Subcutaneous adipose tissue (tissue), 4 donors: ENCODE data around the gene MARS1. TPM values are rescaled to one million over a fixed set of nuclear protein-coding genes. Genes with fewer than 3 reads are reported as not detected.

ENCODE experiments used
- total RNA-seq, 4 donors: library from RNA; depleted of rRNA; stranded (reverse); fragments of >200 nt; gene quantifications; one replicate each; pipeline ENCODE4 v1.1.0, GENCODE V29; 2016
- TF ChIP-seq, protein P1 (sequence below): fragments of 450-650 bp; IDR thresholded peaks from one replicate; pipeline ENCODE4 v1.5.1; 2016; ENCODE audit warnings: low read depth, mild to moderate bottlenecking, control low read depth, antibody characterized with exemption, moderate library complexity

The MARS1 gene
- 10 to 100 TPM; 43.4 to 86.9 (median 47.5) TPM for total RNA-seq

DNA sequence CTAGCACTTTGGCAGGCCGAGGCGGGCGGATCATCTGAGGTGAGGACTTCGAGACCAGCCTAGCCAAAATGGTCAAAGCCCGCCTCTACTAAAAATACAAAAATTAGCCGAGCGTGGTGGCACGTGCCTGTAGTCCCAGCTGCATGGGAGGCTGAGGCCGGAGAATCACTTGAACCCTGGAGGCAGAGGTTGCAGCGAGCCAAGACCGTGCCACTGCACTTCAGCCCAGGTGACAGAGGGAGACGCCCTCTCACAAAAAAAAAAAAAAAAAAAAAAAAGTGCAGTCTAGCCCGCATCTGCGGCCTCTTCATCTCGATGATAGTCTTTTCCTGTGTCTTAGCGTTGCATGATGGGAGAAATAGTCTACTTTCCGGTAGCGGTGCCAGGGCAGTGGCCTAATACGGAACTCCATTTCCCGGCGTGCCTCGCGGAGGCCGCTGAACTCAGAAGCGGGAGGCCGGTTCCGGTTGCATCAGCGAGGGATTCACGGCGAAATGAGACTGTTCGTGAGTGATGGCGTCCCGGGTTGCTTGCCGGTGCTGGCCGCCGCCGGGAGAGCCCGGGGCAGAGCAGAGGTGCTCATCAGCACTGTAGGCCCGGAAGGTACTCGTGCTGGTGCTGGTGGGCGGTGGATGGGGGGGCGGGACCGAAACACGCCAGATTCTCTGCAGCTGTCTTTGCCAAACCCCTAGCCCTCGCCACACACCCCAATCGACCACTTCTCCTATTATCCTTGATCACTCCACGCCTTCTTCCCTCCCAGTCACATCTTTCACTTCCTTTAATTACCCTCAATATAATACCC is at the start of gene MARS1:
MARS1 (plus strand) TSS at position 472 of the 805 bp plus-strand sequence; CDS start at position 495, 23 bp downstream.
- TF ChIP-seq, protein P1, sequence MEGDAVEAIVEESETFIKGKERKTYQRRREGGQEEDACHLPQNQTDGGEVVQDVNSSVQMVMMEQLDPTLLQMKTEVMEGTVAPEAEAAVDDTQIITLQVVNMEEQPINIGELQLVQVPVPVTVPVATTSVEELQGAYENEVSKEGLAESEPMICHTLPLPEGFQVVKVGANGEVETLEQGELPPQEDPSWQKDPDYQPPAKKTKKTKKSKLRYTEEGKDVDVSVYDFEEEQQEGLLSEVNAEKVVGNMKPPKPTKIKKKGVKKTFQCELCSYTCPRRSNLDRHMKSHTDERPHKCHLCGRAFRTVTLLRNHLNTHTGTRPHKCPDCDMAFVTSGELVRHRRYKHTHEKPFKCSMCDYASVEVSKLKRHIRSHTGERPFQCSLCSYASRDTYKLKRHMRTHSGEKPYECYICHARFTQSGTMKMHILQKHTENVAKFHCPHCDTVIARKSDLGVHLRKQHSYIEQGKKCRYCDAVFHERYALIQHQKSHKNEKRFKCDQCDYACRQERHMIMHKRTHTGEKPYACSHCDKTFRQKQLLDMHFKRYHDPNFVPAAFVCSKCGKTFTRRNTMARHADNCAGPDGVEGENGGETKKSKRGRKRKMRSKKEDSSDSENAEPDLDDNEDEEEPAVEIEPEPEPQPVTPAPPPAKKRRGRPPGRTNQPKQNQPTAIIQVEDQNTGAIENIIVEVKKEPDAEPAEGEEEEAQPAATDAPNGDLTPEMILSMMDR: no peak

DNA sequence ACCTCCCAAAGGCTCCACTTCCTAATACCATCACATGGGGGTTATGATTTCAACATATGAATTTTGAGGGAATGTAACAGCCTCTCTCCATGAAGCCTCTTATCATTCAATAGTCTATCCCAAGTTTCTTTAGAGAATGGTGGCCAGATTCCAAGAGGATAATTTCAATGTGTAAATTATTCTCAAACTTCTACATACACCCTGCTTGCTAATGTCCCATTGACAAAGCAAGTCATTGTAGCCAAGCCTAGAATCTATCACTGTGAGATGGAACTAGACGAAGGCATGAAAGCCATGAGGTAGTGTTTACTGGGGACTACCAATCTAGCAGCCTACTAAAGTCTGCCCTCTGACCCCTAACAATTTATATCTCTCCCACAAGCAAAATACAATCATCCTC is 49.5 kb upstream of the MARS1 start:
- TF ChIP-seq, protein P1: no peak

DNA sequence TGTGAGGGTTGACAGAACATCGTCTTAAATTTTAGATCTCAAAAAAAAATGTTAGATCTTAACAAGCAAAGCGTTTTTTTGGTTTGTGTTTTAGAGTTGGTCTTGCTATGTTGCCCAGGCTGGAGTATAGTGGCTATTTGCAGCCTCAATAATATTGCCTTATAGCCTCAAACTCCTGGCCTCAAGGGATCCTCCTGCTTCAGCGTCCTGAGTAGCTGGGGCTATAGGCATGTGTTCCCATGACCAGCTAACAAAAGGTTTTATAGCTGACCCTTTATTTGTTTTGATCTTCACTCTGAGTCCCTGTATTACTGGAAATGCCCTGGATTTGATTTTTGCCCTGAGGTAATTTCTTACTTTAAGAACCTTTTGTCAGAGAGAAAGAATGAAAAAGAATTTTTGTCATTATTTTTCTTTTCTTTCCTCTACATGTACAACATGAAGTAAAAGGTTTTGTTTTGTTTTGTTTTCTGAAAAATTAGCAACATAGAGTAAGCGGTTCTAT is 48.1 kb upstream of the MARS1 start:
- TF ChIP-seq, protein P1: no peak

DNA sequence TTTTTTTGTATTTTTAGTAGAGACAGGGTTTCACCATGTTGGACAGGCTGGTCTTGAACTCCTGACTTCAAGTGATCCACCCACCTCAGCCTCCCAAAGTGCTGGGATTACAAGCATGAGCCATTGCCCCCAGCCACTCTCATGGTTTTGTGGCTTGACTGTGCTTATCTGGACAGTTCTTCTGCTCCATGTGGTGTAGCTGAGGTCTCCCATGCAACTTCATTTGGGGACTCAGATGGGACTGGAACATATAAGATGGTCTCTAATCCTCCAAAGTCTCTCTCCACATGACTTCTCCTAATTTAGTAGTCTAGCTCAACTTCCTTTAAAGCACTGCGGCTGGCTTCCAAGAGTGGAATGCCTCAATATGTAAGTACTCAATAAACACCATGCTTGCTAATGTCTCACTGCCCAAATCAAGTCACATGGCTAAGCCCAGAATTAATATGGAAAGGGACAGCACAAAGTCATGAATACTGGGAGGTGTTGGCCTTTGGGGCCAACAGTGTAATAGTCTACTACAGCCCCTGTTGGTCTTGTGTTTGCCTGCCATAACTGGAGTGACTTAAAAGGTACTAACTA is 45.9 kb upstream of the MARS1 start:
- TF ChIP-seq, protein P1: no peak

DNA sequence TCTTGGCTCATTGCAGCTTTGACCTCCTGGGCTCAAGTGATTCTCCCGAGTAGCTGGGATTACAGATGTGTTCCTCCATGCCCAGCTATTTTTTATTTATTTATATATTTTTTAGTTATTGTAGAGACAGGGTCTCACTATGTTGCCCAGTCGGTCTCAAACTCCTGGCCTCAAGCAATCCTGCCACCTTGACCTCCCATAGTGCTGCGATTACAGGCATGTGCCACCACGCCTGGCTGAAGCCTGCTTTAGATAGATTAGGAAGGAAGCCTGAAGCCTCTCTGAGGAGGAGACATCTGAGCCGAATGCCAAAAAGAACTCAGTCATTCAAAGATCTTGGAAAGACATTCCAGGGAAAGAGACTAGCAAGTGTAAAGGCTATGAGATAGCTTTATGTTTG is 43.1 kb upstream of the MARS1 start:
- TF ChIP-seq, protein P1: no peak

DNA sequence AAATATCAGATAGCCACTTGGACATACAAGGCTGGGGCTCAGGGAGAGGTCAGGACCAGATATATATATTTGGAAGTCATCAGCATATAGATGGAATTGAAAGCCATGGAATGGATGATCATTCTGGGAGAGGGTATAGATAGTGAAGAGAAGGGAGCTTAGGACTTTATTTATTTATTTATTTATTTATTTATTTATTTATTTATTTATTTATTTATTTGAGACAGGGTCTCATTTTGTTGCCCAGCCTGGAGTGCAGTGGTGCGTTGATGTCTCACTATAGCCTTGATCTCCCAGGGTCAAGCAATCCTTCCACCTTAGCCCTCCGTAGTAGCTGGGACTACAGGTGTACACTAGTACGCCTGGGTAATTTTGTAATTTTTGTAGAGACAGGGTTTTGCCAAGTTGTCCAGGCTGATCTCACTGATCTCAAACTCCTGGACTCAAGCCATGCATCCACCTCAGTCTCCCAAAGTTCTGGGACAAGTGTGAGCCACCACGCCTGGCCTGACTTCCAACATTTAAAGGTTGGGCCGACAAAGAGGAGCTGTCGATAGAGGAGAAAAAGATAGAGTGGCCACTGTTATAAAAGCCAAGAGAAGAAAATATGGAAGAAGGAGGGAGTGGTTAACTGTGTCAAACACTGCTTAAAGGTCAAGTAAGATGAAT is 41.4 kb upstream of the MARS1 start:
- TF ChIP-seq, protein P1: no peak

DNA sequence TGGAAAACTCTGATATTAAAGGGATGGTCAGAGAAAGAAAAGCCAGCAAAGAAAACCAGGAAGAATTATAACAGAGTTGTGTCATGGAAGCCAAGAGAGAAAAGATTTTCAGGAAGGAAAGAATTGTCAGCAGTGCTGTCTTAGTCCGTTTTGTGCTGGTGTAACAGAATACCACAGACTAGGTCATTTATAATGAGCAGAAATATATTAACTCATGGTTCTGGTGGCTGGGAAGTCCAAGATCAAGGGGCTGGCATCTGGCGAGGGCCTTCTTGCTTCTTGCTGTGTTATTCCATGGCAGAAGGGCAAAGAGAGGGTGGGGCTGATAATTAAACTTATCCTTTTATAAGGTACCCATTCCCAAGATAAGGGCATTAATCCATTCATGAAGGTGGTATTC is 39.2 kb upstream of the MARS1 start:
- TF ChIP-seq, protein P1: no peak
